ENCODE data around the gene PHF5A. TPM values are rescaled to one million over a fixed set of nuclear protein-coding genes. Genes with fewer than 3 reads are reported as not detected.

PHF5A gene
- total and polyA plus RNA-seq, 2 of the 8 experiments (the other 6 are each of a cell fraction or from before 2014, with no cell fraction given), result 119 to 135 TPM

DNA sequence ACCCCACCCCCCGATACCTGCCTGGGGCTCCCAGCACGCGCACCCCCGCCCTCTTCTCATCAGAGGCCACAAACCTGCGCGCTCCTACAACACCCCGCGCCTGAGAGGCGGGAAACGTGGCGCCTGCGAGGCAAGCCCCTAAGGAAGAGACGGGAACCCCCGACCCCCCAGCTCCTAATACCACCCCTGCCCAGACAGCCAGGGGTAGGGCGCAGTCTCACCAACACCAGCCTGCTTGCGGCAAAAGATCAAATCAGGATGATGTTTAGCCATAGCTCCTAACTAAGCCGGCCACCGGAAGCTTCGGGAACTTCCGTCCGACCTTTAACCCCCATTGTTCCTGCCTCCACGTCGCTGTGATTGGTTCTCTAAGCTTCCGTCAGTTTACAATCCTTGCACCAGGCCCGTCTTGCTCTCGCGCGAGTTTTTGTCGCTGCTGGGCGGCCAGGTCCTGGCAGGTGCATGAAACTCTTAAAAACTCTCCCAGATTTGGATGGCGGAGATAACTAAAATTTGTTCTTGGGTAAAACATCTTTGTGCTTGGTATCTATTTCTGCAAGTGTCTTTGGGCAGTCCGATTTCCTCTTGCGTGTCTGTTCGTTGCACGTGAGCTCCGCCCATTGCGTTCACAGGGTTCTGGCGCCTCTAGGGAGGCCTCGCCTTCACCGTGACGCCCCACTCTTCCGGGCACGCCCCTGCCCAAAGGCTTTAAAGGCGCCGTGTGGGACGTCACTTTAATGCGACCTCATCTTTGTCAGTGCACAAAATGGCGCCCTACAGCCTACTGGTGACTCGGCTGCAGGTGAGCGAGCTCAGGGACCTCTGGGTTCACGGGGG is at the start of gene PHF5A, which contains the start of gene ACO2 (continued):
- no peak for TF ChIP-seq CTBP2 (IDR thresholded peaks at IDR 0.05; ENCODE audit: borderline replicate concordance, insufficient read depth, insufficient read length, low read length)
- TF ChIP-seq, protein P1, sequence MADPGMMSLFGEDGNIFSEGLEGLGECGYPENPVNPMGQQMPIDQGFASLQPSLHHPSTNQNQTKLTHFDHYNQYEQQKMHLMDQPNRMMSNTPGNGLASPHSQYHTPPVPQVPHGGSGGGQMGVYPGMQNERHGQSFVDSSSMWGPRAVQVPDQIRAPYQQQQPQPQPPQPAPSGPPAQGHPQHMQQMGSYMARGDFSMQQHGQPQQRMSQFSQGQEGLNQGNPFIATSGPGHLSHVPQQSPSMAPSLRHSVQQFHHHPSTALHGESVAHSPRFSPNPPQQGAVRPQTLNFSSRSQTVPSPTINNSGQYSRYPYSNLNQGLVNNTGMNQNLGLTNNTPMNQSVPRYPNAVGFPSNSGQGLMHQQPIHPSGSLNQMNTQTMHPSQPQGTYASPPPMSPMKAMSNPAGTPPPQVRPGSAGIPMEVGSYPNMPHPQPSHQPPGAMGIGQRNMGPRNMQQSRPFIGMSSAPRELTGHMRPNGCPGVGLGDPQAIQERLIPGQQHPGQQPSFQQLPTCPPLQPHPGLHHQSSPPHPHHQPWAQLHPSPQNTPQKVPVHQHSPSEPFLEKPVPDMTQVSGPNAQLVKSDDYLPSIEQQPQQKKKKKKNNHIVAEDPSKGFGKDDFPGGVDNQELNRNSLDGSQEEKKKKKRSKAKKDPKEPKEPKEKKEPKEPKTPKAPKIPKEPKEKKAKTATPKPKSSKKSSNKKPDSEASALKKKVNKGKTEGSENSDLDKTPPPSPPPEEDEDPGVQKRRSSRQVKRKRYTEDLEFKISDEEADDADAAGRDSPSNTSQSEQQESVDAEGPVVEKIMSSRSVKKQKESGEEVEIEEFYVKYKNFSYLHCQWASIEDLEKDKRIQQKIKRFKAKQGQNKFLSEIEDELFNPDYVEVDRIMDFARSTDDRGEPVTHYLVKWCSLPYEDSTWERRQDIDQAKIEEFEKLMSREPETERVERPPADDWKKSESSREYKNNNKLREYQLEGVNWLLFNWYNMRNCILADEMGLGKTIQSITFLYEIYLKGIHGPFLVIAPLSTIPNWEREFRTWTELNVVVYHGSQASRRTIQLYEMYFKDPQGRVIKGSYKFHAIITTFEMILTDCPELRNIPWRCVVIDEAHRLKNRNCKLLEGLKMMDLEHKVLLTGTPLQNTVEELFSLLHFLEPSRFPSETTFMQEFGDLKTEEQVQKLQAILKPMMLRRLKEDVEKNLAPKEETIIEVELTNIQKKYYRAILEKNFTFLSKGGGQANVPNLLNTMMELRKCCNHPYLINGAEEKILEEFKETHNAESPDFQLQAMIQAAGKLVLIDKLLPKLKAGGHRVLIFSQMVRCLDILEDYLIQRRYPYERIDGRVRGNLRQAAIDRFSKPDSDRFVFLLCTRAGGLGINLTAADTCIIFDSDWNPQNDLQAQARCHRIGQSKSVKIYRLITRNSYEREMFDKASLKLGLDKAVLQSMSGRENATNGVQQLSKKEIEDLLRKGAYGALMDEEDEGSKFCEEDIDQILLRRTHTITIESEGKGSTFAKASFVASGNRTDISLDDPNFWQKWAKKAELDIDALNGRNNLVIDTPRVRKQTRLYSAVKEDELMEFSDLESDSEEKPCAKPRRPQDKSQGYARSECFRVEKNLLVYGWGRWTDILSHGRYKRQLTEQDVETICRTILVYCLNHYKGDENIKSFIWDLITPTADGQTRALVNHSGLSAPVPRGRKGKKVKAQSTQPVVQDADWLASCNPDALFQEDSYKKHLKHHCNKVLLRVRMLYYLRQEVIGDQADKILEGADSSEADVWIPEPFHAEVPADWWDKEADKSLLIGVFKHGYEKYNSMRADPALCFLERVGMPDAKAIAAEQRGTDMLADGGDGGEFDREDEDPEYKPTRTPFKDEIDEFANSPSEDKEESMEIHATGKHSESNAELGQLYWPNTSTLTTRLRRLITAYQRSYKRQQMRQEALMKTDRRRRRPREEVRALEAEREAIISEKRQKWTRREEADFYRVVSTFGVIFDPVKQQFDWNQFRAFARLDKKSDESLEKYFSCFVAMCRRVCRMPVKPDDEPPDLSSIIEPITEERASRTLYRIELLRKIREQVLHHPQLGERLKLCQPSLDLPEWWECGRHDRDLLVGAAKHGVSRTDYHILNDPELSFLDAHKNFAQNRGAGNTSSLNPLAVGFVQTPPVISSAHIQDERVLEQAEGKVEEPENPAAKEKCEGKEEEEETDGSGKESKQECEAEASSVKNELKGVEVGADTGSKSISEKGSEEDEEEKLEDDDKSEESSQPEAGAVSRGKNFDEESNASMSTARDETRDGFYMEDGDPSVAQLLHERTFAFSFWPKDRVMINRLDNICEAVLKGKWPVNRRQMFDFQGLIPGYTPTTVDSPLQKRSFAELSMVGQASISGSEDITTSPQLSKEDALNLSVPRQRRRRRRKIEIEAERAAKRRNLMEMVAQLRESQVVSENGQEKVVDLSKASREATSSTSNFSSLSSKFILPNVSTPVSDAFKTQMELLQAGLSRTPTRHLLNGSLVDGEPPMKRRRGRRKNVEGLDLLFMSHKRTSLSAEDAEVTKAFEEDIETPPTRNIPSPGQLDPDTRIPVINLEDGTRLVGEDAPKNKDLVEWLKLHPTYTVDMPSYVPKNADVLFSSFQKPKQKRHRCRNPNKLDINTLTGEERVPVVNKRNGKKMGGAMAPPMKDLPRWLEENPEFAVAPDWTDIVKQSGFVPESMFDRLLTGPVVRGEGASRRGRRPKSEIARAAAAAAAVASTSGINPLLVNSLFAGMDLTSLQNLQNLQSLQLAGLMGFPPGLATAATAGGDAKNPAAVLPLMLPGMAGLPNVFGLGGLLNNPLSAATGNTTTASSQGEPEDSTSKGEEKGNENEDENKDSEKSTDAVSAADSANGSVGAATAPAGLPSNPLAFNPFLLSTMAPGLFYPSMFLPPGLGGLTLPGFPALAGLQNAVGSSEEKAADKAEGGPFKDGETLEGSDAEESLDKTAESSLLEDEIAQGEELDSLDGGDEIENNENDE (IDR thresholded peaks at IDR 0.05; ENCODE audit: insufficient replicate concordance, low read length), result no peak
- TF ChIP-seq, protein P2, sequence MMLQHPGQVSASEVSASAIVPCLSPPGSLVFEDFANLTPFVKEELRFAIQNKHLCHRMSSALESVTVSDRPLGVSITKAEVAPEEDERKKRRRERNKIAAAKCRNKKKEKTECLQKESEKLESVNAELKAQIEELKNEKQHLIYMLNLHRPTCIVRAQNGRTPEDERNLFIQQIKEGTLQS (IDR thresholded peaks at IDR 0.05; ENCODE audit: insufficient read depth, low read depth, low read length), result peak; percentile 74
- TF ChIP-seq, protein P3, sequence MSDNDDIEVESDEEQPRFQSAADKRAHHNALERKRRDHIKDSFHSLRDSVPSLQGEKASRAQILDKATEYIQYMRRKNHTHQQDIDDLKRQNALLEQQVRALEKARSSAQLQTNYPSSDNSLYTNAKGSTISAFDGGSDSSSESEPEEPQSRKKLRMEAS (IDR thresholded peaks at IDR 0.05), result peak; percentile 44
- TF ChIP-seq TAF1 (IDR thresholded peaks at IDR 0.05; ENCODE audit: low read depth, low read length), result peak; percentile 88
- peak; percentile 69 to 91 for TF ChIP-seq POLR2A (IDR thresholded peaks at IDR 0.05; ENCODE audit: control extremely low read depth in 1 of 2, low read depth in 2 of 2, low read length in 2 of 2)
- TF ChIP-seq, protein P4, sequence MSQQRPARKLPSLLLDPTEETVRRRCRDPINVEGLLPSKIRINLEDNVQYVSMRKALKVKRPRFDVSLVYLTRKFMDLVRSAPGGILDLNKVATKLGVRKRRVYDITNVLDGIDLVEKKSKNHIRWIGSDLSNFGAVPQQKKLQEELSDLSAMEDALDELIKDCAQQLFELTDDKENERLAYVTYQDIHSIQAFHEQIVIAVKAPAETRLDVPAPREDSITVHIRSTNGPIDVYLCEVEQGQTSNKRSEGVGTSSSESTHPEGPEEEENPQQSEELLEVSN (IDR thresholded peaks at IDR 0.05), result peak; percentile 59; the same call in 1 of the 2 replicates

All from H1 (cell line).